SK-N-SH (cell line): ENCODE data around the gene C10orf120. TPM values are rescaled to one million over a fixed set of nuclear protein-coding genes. Genes with fewer than 3 reads are reported as not detected.

Experiments used
- CTCF ChIA-PET: fragments of 300-600, 350-600 bp; formaldehyde crosslinking; extraction: SDS; loops from one replicate; lab custom pipeline; 2021; lab: Yijun Ruan, JAX
- POLR2A ChIA-PET: fragments of 350-600 bp; sonication (Branson Sonifier 250); formaldehyde crosslinking; extraction: SDS; loops from one replicate; lab custom pipeline; 2020; ENCODE audit warnings: antibody characterized with exemption, inconsistent platforms; lab: Yijun Ruan, JAX
- DNase-seq: peaks from one replicate; pipeline ENCODE4 v3.0.0; 2012
- H2AFZ ChIP-seq: fragments of 200-600 bp; sonication (generic); 2 replicates; pipeline ENCODE4 v1.8.1; 2016; ENCODE audit warnings: antibody characterized with exemption, mild to moderate bottlenecking, low read depth
- H3F3A ChIP-seq: fragments of 200-600 bp; sonication (generic); replicated peaks from 2 replicates; pipeline ENCODE3; 2016; ENCODE audit warnings: antibody characterized with exemption, mild to moderate bottlenecking; ENCODE audit not compliant: insufficient read depth
- H3K27ac ChIP-seq, 2 experiments: fragments of 200-500 bp in 1 of 2; fragments of 200-600 bp in 1 of 2; sonication (Bioruptor generic) in 1 of 2; sonication (generic), shearing (Covaris generic) in 1 of 2; 2 replicates each; pipeline versions ENCODE4 v1.5.1 to v1.6.1; 2014 to 2016; ENCODE audit warnings: low read depth in 2 of 2, inconsistent platforms in 1 of 2, low read length in 1 of 2, mild to moderate bottlenecking in 1 of 2, mixed read lengths in 1 of 2
- H3K27me3 ChIP-seq: fragments of 200-600 bp; sonication (generic), shearing (Covaris generic); 2 replicates; pipeline ENCODE4 v1.6.1; 2016; ENCODE audit warnings: mixed run types; ENCODE audit not compliant: insufficient read depth
- H3K36me3 ChIP-seq, 2 experiments: fragments of 200-500 bp in 1 of 2; fragments of 200-600 bp in 1 of 2; sonication (Bioruptor generic) in 1 of 2; sonication (generic) in 1 of 2; replicated peaks in 1 of 2; 2 replicates each; pipeline versions ENCODE3 to v1.5.1; 2014 to 2016; ENCODE audit warnings: low read length in 1 of 2, mild to moderate bottlenecking in 1 of 2; ENCODE audit not compliant: insufficient read depth in 2 of 2, control insufficient read depth in 1 of 2
- H3K4me1 ChIP-seq, 2 experiments: fragments of 200-500 bp in 1 of 2; fragments of 200-600 bp in 1 of 2; sonication (Bioruptor generic) in 1 of 2; sonication (generic), shearing (Covaris generic) in 1 of 2; 2 replicates each; pipeline versions ENCODE4 v1.5.1 to v1.6.1; 2014 to 2016; ENCODE audit warnings: low read depth in 1 of 2, low read length in 1 of 2, mixed run types in 1 of 2; ENCODE audit not compliant: insufficient read depth in 2 of 2, control insufficient read depth in 1 of 2
- H3K4me2 ChIP-seq: fragments of 200-600 bp; sonication (generic), shearing (Covaris generic); 2 replicates; pipeline ENCODE4 v1.6.1; 2017; ENCODE audit warnings: mixed run types
- H3K4me3 ChIP-seq, 2 experiments: fragments of 200-500 bp in 1 of 2; fragments of 200-600 bp in 1 of 2; sonication (Bioruptor generic) in 1 of 2; sonication (generic), shearing (Covaris generic) in 1 of 2; 2 replicates each; pipeline versions ENCODE4 v1.5.1 to v1.8.1; 2014 to 2016; ENCODE audit warnings: low read depth in 2 of 2, inconsistent platforms in 1 of 2, low read length in 1 of 2, mild to moderate bottlenecking in 1 of 2, mixed read lengths in 1 of 2, moderate library complexity in 1 of 2
- H3K79me2 ChIP-seq: fragments of 200-600 bp; sonication (generic); 2 replicates; pipeline ENCODE4 v1.8.1; 2017; ENCODE audit warnings: mild to moderate bottlenecking; ENCODE audit not compliant: insufficient read depth
- H3K9ac ChIP-seq: fragments of 200-600 bp; sonication (generic); 2 replicates; pipeline ENCODE4 v1.6.1; 2017; ENCODE audit warnings: mixed run types
- H3K9me2 ChIP-seq: fragments of 200-600 bp; sonication (generic); 2 replicates; pipeline ENCODE4 v1.6.1; 2017; ENCODE audit warnings: mixed run types
- H3K9me3 ChIP-seq: fragments of 200-600 bp; sonication (generic); 2 replicates; pipeline ENCODE4 v1.6.1; 2017; ENCODE audit warnings: mixed run types, mild to moderate bottlenecking, moderate library complexity
- H4K20me1 ChIP-seq: fragments of 200-600 bp; sonication (generic); 2 replicates; pipeline ENCODE4 v1.6.1; 2017; ENCODE audit warnings: mild to moderate bottlenecking, mixed run types; ENCODE audit not compliant: insufficient read depth
- CHD2 ChIP-seq: fragments of 150-350 bp; IDR thresholded peaks from 2 replicates; pipeline ENCODE4 v1.6.1; 2018; ENCODE audit warnings: low read length; ENCODE audit not compliant: partially characterized antibody
- CTCF ChIP-seq: fragments of 200-600 bp; sonication (generic); IDR thresholded peaks from 2 replicates; pipeline ENCODE4 v1.6.1; 2017; ENCODE audit warnings: antibody characterized with exemption, mild to moderate bottlenecking, moderate library complexity
- ELF1 ChIP-seq: IDR thresholded peaks from 2 replicates; pipeline ENCODE4 v1.4.0; 2012
- EZH2phosphoT487 ChIP-seq: fragments of 200-600 bp; sonication (generic); IDR thresholded peaks from 2 replicates; pipeline ENCODE4 v1.6.1; 2017; ENCODE audit warnings: low read depth, mixed run types, mild to moderate bottlenecking, antibody characterized with exemption, moderate library complexity, borderline replicate concordance
- IRF3 ChIP-seq: fragments of 150-350 bp; IDR thresholded peaks from 2 replicates; pipeline ENCODE4 v1.6.1; 2016; ENCODE audit warnings: mild to moderate bottlenecking, low read depth, low read length
- JUND ChIP-seq: IDR thresholded peaks from 2 replicates; pipeline ENCODE4 v1.4.0; 2012
- MEF2A ChIP-seq: IDR thresholded peaks from 2 replicates; pipeline ENCODE4 v1.4.0; 2012; ENCODE audit warnings: low read depth, borderline replicate concordance
- MXI1 ChIP-seq: IDR thresholded peaks from 2 replicates; pipeline ENCODE4 v1.6.1; 2012; ENCODE audit warnings: mild to moderate bottlenecking, low read depth, low read length, improper control_type of control experiment
- NFIC ChIP-seq: IDR thresholded peaks from 2 replicates; pipeline ENCODE4 v1.4.0; 2012; ENCODE audit warnings: borderline replicate concordance
- NRF1 ChIP-seq: IDR thresholded peaks from 2 replicates; pipeline ENCODE4 v1.6.1; 2012; ENCODE audit warnings: low read depth, mild to moderate bottlenecking, low read length
- PBX3 ChIP-seq: IDR thresholded peaks from 2 replicates; pipeline ENCODE4; 2012
- POLR2AphosphoS5 ChIP-seq: IDR thresholded peaks from 2 replicates; pipeline ENCODE4 v1.6.1; 2012; ENCODE audit warnings: low read depth, low read length
- REST ChIP-seq: IDR thresholded peaks from 2 replicates; pipeline ENCODE4 v1.6.1; 2012; ENCODE audit warnings: mild to moderate bottlenecking, low read depth, low read length, moderate library complexity
- USF1 ChIP-seq: IDR thresholded peaks from 2 replicates; pipeline ENCODE4 v1.4.0; 2012; ENCODE audit warnings: low read depth, borderline replicate concordance
- WGBS: methylation state at CpG from one replicate; pipeline ENCODE4 v1.1.6; 2017; ENCODE audit warnings: low lambda C conversion rate; 5-methylcytosine and 5-hydroxymethylcytosine counted together
- polyA plus RNA-seq, 3 experiments: library from polyadenylated mRNA; depleted of rRNA; stranded (reverse); fragments of >200 nt; gene quantifications; 2 replicates each; pipeline ENCODE4 v1.2.3, GENCODE V29; 2012
- TF ChIP-seq, protein P1 (sequence below): IDR thresholded peaks from 2 replicates; pipeline ENCODE4 v1.4.0; 2012; ENCODE audit warnings: low read depth, borderline replicate concordance
- TF ChIP-seq, protein P2 (sequence below): IDR thresholded peaks from 2 replicates; pipeline ENCODE4 v1.4.0; 2012; ENCODE audit warnings: low read depth

C10orf120 gene
- polyA plus RNA-seq, 1 of the 3 experiments (the other 2 are of a cell fraction): not detected

DNA sequence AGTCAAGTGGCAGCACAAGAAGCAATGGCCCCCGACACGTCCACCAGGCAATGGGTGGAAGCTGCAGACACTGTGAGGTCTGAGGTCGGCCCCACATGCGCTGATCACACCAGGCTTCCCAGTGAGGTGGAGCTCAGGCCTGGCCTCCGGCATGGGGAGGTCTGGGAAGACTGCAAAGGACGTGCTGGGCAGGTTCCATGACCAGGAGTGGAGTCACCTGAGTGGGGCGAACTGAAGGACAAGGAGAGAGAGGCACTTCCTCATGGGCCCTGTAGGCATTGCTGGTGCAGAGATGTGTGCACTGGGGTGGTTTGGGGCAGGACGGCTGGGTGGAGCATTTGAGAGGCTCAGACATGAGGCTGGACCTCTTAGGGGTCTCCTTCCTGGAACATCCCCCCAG lies 35.1 kb downstream of the C10orf120 start:
- H3K9ac ChIP-seq: no peak overlapping the region
- no peaks in the 10 kb centered on the region for H3K9me3 ChIP-seq
- TF ChIP-seq JUND: no peak
- TF ChIP-seq MEF2A: no peak
- no peak for TF ChIP-seq CTCF
- TF ChIP-seq PBX3: no peak
- no peak for TF ChIP-seq CHD2
- TF ChIP-seq ELF1: no peak
- no peak for TF ChIP-seq NFIC
- no peak for TF ChIP-seq EZH2phosphoT487
- no peak for TF ChIP-seq POLR2AphosphoS5
- no peak for TF ChIP-seq REST
- TF ChIP-seq, protein P1, sequence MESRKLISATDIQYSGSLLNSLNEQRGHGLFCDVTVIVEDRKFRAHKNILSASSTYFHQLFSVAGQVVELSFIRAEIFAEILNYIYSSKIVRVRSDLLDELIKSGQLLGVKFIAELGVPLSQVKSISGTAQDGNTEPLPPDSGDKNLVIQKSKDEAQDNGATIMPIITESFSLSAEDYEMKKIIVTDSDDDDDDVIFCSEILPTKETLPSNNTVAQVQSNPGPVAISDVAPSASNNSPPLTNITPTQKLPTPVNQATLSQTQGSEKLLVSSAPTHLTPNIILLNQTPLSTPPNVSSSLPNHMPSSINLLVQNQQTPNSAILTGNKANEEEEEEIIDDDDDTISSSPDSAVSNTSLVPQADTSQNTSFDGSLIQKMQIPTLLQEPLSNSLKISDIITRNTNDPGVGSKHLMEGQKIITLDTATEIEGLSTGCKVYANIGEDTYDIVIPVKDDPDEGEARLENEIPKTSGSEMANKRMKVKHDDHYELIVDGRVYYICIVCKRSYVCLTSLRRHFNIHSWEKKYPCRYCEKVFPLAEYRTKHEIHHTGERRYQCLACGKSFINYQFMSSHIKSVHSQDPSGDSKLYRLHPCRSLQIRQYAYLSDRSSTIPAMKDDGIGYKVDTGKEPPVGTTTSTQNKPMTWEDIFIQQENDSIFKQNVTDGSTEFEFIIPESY: no peak
- TF ChIP-seq IRF3: no peak
- TF ChIP-seq, protein P2, sequence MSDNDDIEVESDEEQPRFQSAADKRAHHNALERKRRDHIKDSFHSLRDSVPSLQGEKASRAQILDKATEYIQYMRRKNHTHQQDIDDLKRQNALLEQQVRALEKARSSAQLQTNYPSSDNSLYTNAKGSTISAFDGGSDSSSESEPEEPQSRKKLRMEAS: no peak
- no peak for TF ChIP-seq USF1
- TF ChIP-seq MXI1: no peak
- no peak for TF ChIP-seq NRF1
- H4K20me1 ChIP-seq: no peaks in the 10 kb centered on the region
- CTCF ChIA-PET: interaction anchor here (0.6 to 4.5 kb wide), 2 partner anchors 15 to 43 kb away, joined by 3 to 19 read pairs; no protein-coding TSS in a partner anchor
- no peaks in the 10 kb centered on the region; the same call in 1 of the 2 replicates for H3K27me3 ChIP-seq
- POLR2A ChIA-PET: no interaction called here
- H2AFZ ChIP-seq: no peak overlapping the region
- WGBS: 28% methylated on average over 8 of the region's 8 CpGs
- no peaks in the 10 kb centered on the region for H3K9me2 ChIP-seq
- H3F3A ChIP-seq: no peaks in the 10 kb centered on the region
- H3K4me3 ChIP-seq: no peak overlapping the region
- H3K4me1 ChIP-seq: no peaks in the 10 kb centered on the region
- H3K36me3 ChIP-seq: no peaks in the 10 kb centered on the region
- H3K4me2 ChIP-seq: no peak overlapping the region
- DNase-seq: no peak
- no peaks in the 10 kb centered on the region for H3K79me2 ChIP-seq
- no peak overlapping the region for H3K27ac ChIP-seq
